CD4-positive, alpha-beta T cell treated with Interleukin-10 for 1 hour (primary cell): Measurements from ENCODE around the gene ZNF195.
"Not testable (repeated sequence)": the region's sequence is repeated elsewhere in the genome, so short reads cannot be mapped to it uniquely, and the experiment has no call there.

Source experiments
- DNase-seq: peaks from one replicate; pipeline ENCODE4 v3.0.0-alpha.2; 2020

ZNF195 gene

DNA sequence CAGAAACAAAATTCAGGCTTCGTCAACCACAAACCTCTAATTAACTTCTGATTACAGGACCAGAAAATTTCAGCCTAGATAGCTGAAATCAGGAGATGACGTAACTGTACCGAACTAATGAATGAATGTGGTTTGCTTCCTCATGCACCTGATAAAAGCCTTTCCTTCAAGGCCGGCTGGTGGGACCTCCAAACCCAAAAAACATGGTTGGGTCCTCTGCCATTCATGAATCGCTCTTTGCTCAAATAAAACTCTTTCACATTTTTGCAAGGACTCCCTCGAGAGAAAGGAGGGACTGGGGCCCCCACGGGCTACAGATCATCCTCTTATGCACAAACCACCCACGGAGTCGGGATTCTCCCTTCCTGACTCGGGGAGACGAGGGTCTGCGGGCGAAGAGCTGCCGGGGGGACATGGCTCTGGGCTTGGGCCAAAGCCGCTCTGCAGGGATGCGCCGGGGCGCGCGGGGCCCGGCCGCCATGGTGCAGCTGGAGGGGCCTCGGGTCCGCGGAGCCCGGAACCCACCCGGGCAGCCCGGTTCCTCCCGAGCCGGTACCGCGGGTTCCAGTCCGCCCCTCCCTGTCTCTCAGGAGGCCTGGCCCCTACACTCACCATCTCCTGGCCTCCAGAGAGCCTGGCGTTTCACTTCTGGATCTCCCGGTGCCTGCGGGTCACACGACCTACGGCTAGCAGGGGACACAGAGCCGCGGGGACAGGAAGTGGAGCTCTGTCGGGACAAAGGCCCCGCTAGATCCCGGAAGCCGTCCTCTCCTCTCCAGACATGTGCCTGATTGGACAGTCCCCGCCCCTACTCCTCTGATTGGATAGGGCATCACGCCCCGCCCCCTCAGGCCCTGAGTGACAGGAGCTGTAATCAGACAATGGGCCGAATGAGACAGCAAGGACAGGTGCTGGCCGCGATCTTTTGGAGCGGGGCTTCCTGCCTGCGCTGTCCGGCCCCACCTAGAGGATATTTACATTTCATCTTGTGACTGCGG lies at the start of gene ZNF195:
TSS of gene ZNF195 (minus strand) at position 721 of the 998 bp plus-strand sequence. CDS start at position 615, 106 bp downstream.
- DNase-seq, result peak; percentile 98

DNA sequence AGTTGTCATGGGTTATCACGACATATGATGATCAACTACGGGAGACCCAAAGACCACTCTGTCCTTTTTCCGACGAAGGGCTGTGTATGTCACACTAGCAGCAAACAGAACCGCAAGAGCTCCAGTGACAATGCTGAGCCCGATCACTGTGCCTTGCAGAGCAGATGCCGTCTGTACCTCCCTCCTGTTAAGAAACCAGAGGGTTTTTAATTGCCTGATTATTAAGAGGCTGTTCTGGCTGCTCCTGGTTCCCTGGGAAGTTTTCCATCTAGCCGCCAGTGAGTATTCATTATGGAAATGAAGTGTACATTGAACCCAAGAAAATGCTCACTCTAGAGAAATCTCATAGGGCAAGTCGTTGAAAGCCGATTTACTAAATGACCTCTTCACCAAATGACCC lies 49.1 kb upstream of the ZNF195 start:
- DNase-seq, result not testable (repeated sequence)

DNA sequence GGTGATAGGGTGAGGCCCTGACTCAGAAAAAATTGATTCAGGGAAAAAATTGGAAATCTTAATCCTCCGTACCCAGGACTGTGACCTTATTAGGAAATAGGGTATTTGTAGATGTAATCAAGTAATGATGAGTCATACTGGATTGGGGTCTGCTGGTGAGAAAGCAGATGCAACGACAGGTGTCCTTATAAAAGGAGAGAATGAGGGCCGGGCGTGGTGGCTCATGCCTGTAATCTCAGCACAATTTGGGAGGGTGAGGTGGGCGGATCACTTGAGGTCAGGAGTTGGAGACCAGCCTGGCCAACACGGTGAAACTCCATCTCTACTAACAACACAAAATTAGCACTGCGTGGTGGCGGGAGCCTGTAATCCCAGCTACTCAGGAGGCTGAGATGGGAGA lies 47.6 kb upstream of the ZNF195 start:
- DNase-seq, result not testable (repeated sequence)

DNA sequence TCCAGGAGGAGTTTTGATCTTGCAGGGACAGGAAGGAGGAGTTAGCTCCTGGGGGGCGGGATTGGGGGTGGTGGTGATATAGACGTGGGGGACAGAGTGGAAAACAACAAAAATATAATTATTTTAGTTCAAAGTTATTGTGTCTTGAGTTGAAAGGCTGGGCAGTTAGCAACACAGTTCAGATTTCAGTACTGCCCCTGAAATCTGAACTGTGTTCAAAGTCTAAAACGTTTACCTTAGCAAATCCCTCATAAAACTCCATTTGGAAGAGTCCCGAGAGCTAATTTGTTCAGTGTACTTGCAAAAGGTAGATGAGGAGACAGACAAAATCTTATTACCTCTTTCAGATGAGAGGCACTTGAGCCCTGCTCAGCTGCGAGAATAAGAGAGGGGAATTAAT lies 45.0 kb upstream of the ZNF195 start:
- DNase-seq, result not testable (repeated sequence)

DNA sequence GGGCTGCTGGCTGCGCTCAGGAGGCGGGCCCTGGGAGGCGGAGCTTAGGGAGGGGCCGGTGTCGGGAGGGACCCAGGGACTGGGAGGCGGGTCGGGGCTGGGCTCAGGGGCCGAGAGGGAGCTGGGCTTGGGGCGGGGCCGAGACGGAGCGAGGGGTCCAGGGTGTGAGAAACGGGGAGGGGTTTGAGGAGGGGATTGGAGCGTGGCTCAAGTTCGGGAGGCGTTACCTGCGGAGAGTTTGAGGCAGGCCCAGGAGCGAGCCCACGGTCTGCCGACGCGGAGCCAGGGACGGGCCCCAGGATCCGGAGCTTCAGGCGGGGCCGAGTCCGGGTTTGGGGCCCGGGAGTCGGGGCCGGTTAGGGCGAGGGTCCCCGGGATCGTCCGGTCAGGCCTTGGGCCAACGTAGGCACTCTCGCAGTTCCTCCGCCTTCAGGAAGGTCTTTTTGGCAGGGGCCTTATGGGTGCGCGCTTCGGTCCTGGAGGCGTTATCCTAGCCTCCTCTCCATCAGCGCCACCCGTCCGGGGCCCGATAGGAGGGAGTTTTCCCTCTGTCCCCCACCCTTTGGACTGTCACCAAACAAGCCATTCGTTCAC lies 44.3 kb upstream of the ZNF195 start:
- not testable (repeated sequence) for DNase-seq

DNA sequence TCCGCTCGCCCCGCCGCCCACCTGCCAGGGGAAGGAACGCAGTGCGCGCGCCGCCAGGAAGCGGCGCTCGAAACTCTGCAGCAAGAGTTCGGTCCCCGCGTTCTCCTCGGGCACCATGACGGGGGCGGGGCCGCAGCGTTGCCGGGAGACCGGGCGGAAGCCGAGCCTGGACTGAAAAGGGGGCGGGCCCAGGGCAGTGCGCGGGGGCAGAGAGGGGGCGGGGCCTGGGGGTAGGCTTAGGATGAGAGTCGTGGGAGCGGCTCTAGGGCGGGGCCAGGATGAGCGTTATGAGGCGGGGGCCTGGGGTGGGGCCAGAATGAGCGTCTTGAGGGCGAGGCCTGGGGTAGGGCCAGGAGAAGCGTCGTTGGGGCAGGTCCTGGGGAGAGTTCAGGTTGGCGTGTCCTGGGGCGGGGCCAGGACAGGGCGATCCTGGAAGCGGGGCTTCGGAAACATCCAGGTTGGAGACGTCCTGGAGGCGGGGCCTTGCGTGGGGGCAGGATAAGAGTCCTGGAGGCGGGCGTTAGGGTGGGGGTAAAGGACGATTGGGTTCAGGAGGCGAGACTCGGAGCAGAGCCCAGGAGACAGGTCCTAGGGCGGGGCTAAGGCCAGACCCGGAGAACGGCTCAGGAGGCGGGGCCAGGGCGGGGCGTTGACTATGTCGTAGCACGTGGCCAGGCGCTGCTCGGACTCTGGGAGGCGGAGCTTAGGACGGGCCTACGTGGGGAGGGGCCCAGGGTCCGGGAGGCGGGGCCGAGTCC lies 43.6 kb upstream of the ZNF195 start:
- DNase-seq, result peak; percentile 99

DNA sequence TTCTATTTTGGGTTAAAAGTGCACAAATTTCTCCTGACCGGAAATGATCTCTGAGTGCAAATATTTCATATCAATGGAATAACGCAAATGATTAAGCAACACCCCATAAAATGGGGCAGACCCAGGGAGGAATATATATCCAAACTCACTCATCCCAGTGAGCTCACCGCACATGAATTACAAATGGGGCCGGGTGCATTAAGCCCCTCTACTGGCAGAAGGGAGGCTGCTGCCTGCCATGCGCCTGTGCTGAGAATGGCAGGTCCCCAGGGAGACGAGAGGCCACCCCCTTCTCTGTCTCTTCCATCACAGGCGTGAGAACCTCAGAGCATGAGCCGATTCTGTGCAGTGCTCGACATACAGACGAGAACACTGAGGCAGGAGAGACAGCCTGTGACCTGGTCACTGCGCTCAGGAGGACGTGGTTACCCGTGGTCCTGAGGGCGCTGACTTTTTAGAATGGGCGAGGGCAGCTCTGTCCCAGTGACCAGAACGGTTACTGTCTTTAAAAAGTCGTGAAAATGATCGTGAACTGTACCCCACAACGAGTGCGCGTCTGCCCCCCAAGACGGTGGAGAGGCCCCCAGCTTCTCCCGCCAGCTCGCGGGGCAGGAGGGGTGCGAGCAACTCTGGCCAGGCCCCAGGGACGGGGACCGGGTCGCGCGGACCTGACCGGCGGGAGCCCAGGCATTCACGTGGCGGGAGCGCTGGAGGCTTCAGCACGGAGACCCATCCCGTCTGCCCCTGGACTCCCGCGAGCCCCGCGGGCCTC lies 42.8 kb upstream of the ZNF195 start:
- DNase-seq, result peak; percentile 15

DNA sequence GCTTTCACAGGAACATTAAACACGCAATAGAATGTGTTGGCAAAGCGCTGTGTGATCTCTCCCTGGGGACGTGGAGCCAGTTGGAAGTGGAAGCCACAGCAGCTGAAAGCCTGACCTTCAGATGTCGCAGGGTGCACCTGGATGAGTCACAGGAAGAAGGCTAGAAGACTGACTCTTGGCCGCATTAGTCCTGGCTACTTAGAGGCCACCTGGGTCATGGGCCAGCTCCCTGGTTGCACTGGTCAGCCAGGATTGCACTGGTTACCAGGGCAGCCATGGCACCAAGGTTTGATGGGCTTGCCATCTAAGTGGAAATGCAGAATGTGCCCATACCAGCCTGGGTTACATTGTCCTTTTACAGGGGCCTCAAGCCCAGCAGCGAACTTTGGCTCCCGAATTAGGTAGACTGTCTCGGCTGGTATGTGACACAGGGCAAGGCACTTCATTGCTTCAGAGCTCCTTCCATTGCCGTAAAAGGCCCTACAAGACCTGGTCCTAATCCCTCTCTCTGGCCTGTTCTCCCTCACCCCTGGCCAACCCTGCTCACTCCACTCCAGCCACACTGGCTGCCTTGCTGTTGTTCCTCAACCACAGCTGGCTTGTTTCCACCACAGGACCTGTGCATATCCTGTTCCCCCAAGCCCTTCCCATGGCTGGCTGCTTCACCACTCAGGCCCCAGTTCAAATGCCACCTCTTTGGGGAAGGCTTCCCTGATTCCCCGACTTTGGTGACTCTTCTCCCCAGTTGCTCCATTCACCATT lies 41.5 kb upstream of the ZNF195 start:
- DNase-seq, result not testable (repeated sequence)

DNA sequence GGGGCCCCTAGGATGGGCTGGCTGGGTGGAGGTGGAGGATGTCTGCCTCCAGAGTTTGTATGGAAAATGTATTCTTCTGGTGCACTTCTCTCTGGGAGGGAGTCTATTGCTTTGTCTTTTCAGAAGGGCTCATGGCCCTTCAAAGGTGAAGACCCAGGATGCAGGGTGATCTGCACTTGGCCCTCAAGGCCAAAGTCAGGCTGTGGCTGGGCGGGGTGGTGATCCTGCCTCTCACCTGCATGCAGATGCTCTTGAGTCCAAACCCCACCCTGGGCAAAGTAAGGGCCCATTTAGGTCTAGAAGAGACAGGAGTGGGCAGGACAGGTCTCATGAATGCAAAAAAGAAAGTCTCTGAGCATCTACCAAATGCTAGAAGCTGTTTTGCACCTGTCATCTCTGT lies 40.5 kb upstream of the ZNF195 start:
- not testable (repeated sequence) for DNase-seq

DNA sequence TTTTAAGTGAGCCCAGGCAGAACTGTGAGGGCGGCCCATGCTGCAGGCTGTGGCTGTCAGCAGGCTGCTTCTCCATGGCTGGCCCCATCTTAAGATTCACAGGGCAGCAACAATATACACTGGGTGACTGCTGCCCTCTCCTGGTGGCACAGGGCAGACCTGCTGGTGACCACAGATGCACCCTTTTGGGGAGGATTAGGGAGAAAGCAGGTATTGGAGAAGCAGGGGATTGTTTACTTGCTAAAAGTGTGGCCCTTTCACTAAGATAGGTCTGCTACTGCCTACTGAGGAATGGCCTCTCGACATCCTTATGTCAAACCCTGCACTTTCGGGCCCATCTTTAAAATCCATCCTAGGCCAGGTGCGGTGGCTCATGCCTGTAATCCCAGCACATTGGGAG lies 38.1 kb upstream of the ZNF195 start:
- peak; percentile 71 for DNase-seq

DNA sequence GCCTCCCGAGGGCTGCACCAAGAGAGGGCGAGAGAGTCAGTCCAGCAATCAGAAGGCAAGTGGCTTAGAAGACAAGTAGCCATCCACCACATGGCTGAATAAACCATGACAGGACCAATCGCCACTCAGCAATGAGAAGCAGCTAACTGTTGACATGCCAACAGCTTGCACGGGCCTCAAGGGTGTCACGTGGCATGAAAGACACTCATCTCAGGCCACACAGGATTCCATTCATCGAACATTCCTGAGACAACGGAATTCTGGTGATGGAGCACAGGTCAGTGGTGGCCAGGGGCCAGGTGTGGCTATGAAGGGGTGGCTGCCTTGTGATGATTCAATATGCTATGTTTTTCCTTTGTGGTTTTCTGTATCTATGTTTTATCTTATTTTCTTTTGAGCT lies 36.4 kb upstream of the ZNF195 start:
- not testable (repeated sequence) for DNase-seq

DNA sequence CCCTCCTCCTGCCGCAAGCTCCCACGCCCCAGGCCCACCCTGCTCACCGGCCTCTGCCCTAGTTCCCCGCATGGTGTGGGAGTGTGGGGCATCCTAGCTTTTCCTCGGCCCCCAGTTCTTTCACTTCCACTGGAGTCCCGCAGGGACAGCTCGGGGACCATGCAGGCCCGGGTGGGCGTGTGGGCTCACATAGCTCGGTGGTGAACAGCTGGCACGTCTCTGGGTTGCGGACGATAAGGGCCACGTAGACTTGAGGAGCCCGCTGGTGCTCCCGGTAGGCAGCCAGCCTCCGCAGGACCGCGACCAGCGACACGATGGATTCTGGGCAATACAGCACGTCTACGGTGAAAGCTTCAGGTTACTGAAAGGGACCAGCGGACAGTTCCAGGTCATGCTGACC lies 34.7 kb upstream of the ZNF195 start:
- DNase-seq, result not testable (repeated sequence)

DNA sequence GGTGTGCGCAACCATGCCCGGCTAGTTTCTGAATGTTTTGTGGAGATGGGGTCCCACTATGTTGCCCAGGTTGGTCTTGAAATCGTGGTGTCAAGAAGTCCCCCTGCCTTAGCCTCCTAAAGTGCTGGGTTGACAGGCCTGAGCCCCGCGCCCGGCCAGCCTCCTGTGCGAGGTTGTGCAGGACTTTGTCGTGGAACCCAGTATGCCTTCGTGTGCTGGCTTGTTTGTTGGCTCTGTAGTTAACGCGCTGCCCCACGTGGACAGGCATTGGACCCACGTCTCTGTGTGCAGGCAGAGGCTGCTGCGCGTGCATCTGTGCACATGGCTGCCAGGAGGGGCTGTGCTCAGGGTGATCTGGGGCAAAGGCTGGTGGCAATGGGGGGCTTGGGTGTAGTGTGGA lies 33.9 kb upstream of the ZNF195 start:
- no peak for DNase-seq

DNA sequence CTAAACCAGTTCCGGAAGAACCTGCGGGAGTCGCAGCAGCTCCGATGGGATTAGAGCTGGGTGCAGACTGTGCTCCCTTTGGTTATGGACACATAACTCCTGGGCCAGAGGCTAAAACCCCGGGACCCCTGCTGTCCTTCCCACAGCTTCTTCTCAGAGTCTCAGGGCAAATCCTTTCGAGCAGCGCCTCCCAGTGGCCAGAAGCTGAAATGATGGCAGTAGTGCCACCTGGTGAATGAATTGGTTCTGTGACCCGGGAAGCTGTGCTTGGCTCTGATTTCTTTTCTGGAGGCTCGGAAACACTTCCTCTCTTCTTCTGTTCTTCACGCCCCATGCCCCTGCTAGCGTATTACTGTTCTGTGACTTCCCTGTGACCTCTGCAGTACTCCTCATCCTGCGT lies 29.8 kb upstream of the ZNF195 start:
- DNase-seq, result peak; percentile 83

DNA sequence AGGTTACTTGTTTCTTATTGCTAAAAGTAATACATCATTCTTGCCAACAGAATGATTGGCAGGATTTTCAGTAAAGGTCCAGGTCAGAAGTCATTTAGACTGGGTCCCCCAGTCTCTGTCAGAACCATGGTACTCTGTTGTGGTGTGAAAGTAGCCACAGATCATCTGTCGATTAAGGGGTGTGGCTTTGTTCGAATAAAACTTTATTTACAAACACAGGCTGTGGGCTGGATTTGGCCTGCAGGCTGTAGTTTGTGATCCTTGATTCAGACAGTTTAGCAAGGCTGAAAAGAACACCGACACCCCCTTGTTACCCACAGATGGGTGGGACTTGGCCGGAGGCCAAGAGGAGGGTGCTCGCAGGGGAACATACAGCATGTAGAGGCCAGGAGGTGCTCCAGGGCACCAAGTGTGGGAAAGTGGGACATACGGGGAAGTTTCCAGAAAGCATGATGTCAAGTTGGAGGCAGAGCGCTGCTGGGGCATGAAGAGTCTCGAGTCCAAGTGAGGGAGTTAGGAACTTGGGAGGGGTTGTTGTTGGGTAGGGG lies 29.2 kb upstream of the ZNF195 start:
- not testable (repeated sequence) for DNase-seq

DNA sequence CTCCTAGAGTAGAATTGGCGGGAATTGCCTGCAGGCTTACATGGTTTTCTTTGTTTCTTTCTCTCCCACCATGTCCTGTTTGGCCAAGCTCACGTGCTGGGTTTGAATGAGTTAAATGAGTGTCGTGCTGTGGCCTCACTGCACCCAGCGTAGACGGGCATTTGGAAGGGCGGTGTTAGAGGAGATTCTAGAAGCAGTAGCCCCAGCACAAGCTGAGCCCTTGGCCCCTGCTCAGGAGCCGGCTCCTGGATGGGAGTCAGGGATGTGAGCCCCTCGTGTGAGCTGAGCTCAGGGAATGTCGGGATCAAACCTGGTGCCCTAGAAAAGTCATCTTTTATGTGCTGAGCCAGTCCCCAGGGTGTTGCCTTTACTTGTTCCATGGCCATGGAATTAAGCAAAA lies 28.0 kb upstream of the ZNF195 start:
- DNase-seq, result not testable (repeated sequence)

DNA sequence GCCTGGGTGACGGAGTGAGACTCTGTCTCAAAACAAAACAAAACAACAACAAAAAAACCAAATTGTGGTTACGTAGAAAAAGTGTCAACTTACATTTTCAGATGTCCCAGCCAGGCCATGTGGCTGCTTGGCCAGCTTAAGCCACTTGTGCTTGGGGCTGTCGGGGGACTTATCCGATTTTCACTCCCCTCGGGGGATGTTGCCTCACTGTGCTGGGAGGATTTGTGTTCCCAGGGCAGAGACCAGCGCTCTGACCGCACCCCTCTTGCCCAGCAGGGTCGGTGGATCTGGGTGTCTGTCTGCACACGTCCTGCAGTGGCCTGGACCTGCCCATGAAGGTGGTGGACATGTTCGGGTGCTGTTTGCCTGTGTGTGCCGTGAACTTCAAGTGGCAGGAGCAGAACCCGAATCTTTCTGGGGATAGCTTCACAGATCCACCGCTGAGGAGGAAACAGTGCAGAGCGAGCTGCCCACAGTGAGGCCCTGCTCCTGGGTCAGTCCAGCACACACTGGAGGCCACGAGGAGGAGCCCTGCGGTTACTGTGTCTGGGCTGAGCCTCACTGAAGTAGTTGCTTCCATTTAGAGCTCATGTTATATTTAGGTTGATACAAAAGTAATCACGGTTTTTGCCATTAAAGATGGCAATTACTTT lies 27.4 kb upstream of the ZNF195 start:
- DNase-seq, result not testable (repeated sequence)

DNA sequence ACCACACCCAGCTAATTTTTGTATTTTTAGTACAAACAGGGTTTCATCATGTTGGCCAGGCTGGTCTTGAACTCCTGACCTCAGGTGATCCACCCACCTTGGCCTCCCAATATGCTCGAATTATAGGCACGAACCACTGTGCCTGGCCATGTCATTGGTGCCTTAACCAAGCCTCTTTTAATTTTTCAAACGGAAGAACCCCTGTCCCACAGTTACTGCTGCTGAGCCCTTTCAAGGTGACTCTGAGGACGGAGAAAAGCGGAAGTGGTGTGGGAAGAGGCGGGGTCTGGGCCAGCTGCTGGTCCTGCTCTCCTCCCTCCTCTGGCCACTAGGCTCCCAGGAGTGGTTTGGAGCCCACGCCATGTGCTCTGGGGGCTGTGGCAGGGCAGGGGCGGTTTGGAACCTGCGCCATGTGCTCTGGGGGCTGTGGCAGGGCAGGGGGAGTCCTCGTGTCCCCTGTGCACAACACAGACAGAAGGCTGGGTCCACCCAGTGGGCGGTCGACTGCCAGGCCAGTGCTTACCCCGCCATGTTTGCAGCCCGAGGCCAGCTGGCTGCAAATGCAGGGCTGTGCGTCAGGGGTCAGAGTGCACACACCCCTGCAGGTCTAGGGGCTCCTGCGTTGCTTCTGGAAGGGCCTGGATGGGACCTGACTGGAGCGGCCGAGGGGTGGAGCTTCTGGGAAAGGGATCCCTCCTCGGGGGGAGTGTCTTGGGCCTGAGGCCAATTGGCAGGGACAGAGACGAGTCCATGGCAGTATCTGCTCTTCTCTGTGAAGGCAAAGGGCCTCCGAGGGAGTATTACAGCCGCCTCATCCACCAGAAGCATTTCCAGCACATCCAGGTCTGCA lies 25.4 kb upstream of the ZNF195 start:
- not testable (repeated sequence) for DNase-seq

DNA sequence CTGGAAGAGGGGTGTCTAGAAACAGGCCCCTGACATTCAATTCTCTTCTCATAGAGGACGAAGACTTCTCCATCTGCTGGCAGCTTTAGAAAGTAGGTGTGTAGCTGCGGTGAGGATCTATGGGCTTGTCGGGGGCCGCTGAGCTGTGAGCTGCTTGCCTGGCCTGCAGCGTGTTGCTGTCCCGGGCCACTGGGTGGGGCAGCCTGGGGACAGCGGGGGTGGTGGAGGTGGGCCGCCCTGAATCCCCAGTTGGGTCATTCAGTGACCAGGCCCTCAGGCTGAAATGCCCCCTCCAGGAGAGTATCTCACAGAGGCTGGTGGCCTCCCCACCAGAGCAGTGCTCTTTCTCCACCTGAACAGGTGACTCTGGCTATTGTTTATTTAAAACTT lies 23.9 kb upstream of the ZNF195 start:
- not testable (repeated sequence) for DNase-seq
